Panc1 (cell line): ENCODE data around the gene RALGAPA1. TPM values are rescaled to one million over a fixed set of nuclear protein-coding genes. Genes with fewer than 3 reads are reported as not detected.

Experiments
- ATAC-seq: fragments of 200-7000 bp; cut with Tn5 transposase; 2 replicates; pipeline ENCODE4 v1.9.1; 2020; ENCODE audit warnings: mild to moderate bottlenecking, moderate library complexity
- BruUV-seq: library from RNA; stranded (reverse); fragments of 400-500 nt; replicated peaks from 2 replicates; lab custom pipeline; 2021; lab: Mats Ljungman, UMichigan
- CTCF ChIA-PET: fragments of 300-600 bp; sonication (Branson Sonifier 250); formaldehyde crosslinking; loops from one replicate; lab custom pipeline; 2022; ENCODE audit warnings: antibody characterized with exemption; lab: Charles Lee
- POLR2A ChIA-PET: fragments of 300-600 bp; sonication (Branson Sonifier 250); formaldehyde crosslinking; loops from one replicate; lab custom pipeline; 2022; ENCODE audit warnings: antibody characterized with exemption; lab: Charles Lee
- DNase-seq: peaks from one replicate; pipeline ENCODE4 v3.0.0-alpha.2; 2010; ENCODE audit warnings: low read depth, low spot score
- H3K27ac ChIP-seq: 2 replicates; pipeline ENCODE4 v1.5.1; 2011; ENCODE audit warnings: mild to moderate bottlenecking, low read length, inconsistent platforms
- H3K27me3 ChIP-seq: fragments of 200-500 bp; sonication (Bioruptor generic); 2 replicates; pipeline ENCODE4 v1.6.0; 2014; ENCODE audit warnings: low read length, inconsistent platforms; ENCODE audit not compliant: control insufficient read depth, insufficient read depth
- H3K36me3 ChIP-seq: fragments of 200-500 bp; sonication (Bioruptor generic); 2 replicates; pipeline ENCODE4 v1.5.1; 2014; ENCODE audit warnings: inconsistent platforms, mild to moderate bottlenecking, low read length, moderate library complexity; ENCODE audit not compliant: control insufficient read depth, insufficient read depth
- H3K4me1 ChIP-seq: 2 replicates; pipeline ENCODE4 v1.5.1; 2011; ENCODE audit warnings: inconsistent platforms, mild to moderate bottlenecking, low read length, moderate library complexity; ENCODE audit not compliant: control insufficient read depth, insufficient read depth
- H3K4me3 ChIP-seq, 2 experiments: 2 replicates each; pipeline ENCODE4 v1.5.1; 2011 to 2012; ENCODE audit warnings: low read depth in 2 of 2, low read length in 2 of 2, mild to moderate bottlenecking in 2 of 2, inconsistent platforms in 1 of 2, moderate library complexity in 1 of 2
- H3K9me3 ChIP-seq: fragments of 200-500 bp; sonication (Bioruptor generic); 2 replicates; pipeline ENCODE4 v1.5.1; 2014; ENCODE audit warnings: low read depth, mild to moderate bottlenecking, inconsistent platforms, low read length, moderate library complexity; ENCODE audit not compliant: control insufficient read depth, insufficient read depth
- POLR2AphosphoS5 ChIP-seq: IDR thresholded peaks from 2 replicates; pipeline ENCODE4 v1.6.1; 2012; ENCODE audit warnings: mild to moderate bottlenecking, low read depth, low read length, moderate library complexity
- SIN3A ChIP-seq: IDR thresholded peaks from 2 replicates; pipeline ENCODE4 v1.6.1; 2012; ENCODE audit warnings: low read depth, mild to moderate bottlenecking, low read length, moderate library complexity, borderline replicate concordance; ENCODE audit not compliant: insufficient read depth
- TCF7L2 ChIP-seq: IDR thresholded peaks from 2 replicates; pipeline ENCODE4 v1.6.1; 2011; ENCODE audit warnings: mild to moderate bottlenecking, low read depth, low read length, inconsistent platforms
- in situ Hi-C: cut with HindIII; loops from 2 replicates; pipeline ENCODE4 v1.10.0; 2016; ENCODE audit warnings: low sequenced_read_pairs, low pct_unique_long_range_greater_than_20kb
- intact Hi-C: fragments of 100-400 bp; cut with micrococcal nuclease; formaldehyde crosslinking; loops from one replicate; pipeline ENCODE4 v1.10.0; 2022; ENCODE audit not compliant: unreplicated experiment
- total RNA-seq: library from RNA; stranded (reverse); gene quantifications from one replicate; pipeline ENCODE4 v1.2.1, GENCODE V29; 2021; ENCODE audit not compliant: unreplicated experiment
- TF ChIP-seq, protein P1 (sequence below), 2 experiments: IDR thresholded peaks; 2 replicates each; pipeline ENCODE4 v1.6.1; 2011 to 2012; ENCODE audit warnings: low read depth in 2 of 2, control low read depth in 1 of 2, low read length in 1 of 2, mild to moderate bottlenecking in 1 of 2, moderate library complexity in 1 of 2; ENCODE audit not compliant: insufficient read depth in 1 of 2
- TF ChIP-seq, protein P2 (sequence below): fragments of 450-650 bp; IDR thresholded peaks from 2 replicates; pipeline ENCODE4 v1.5.1; 2017; ENCODE audit warnings: mild to moderate bottlenecking

RALGAPA1 gene
- total RNA-seq, 1 experiment from 2014 or later: 31.5 TPM

DNA sequence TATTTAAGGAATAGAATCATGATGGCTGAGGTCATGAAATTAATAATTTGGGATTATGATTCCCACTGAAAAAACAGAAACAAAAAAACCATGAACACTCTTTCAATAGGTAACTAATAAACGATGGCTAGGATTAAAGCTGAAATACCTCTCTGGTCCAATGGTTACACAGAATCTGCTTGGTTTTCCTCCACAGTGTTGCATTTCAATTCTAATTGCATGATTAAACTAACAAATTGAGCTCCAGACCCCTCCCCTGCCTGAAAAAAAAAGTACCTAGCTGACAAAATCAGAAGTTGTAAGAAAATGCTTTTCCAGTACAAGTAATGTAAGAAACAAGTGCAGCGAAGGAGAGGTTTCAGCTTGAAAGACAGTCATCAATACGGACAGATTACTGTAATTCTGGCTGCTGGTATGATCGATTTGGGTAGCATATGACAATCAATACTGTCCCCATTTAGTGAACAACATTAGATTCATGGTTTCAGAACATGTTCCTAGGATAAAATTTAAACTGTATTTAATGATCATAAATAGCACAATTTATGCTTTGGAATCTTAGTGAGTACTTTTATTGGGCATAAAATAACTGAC lies 243.1 kb downstream of the RALGAPA1 start:
- Histone ChIP-seq H3K27me3 (no peaks in the 10 kb centered on the region), H3K4me3 (no peak overlapping the region), H3K4me1 (no peaks in the 10 kb centered on the region), H3K9me3 (no peaks in the 10 kb centered on the region), H3K27ac (no peak overlapping the region), H3K36me3 (no peaks in the 10 kb centered on the region; the same call in 1 of the 2 replicates)
- TF ChIP-seq POLR2AphosphoS5 (no peak), TCF7L2 (no peak), SIN3A (no peak)
- TF ChIP-seq, protein P1, sequence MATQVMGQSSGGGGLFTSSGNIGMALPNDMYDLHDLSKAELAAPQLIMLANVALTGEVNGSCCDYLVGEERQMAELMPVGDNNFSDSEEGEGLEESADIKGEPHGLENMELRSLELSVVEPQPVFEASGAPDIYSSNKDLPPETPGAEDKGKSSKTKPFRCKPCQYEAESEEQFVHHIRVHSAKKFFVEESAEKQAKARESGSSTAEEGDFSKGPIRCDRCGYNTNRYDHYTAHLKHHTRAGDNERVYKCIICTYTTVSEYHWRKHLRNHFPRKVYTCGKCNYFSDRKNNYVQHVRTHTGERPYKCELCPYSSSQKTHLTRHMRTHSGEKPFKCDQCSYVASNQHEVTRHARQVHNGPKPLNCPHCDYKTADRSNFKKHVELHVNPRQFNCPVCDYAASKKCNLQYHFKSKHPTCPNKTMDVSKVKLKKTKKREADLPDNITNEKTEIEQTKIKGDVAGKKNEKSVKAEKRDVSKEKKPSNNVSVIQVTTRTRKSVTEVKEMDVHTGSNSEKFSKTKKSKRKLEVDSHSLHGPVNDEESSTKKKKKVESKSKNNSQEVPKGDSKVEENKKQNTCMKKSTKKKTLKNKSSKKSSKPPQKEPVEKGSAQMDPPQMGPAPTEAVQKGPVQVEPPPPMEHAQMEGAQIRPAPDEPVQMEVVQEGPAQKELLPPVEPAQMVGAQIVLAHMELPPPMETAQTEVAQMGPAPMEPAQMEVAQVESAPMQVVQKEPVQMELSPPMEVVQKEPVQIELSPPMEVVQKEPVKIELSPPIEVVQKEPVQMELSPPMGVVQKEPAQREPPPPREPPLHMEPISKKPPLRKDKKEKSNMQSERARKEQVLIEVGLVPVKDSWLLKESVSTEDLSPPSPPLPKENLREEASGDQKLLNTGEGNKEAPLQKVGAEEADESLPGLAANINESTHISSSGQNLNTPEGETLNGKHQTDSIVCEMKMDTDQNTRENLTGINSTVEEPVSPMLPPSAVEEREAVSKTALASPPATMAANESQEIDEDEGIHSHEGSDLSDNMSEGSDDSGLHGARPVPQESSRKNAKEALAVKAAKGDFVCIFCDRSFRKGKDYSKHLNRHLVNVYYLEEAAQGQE (IDR thresholded peaks at IDR 0.05; ENCODE audit: insufficient read depth in 1 of 2, low read depth in 2 of 2, low read length in 1 of 2): no peak
- TF ChIP-seq, protein P2, sequence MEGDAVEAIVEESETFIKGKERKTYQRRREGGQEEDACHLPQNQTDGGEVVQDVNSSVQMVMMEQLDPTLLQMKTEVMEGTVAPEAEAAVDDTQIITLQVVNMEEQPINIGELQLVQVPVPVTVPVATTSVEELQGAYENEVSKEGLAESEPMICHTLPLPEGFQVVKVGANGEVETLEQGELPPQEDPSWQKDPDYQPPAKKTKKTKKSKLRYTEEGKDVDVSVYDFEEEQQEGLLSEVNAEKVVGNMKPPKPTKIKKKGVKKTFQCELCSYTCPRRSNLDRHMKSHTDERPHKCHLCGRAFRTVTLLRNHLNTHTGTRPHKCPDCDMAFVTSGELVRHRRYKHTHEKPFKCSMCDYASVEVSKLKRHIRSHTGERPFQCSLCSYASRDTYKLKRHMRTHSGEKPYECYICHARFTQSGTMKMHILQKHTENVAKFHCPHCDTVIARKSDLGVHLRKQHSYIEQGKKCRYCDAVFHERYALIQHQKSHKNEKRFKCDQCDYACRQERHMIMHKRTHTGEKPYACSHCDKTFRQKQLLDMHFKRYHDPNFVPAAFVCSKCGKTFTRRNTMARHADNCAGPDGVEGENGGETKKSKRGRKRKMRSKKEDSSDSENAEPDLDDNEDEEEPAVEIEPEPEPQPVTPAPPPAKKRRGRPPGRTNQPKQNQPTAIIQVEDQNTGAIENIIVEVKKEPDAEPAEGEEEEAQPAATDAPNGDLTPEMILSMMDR: no peak
- intact Hi-C loops (no loop called here), in situ Hi-C loops (no loop called here)
- ChIA-PET POLR2A (no interaction called here), CTCF (no interaction called here)
- BruUV-seq: no TSS peak
- no peak for DNase-seq
- ATAC-seq: no peak

DNA sequence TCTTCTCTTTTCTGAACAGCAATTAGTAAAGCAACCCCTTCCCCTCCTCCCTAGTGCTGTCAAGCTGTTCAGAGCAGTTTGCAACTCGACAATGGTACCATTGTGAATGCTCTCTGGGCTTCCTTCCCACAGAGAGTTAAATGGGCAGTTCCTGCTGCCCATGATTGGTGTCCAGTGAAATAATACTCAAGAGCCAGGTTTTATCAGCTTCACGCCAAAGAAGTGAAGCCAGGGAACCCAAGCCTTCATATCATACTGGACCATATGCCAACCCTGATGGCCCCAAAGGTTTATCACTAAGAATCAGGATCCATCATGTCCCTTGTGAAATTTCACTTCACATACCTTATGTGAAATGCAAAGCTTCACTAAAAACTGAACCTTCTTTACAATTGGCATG lies 250.4 kb downstream of the RALGAPA1 start:
- H3K36me3 ChIP-seq: no peaks in the 10 kb centered on the region
- CTCF ChIA-PET: no interaction called here
- H3K27ac ChIP-seq: no peak overlapping the region
- no peaks in the 10 kb centered on the region for H3K9me3 ChIP-seq
- DNase-seq (no peak), ATAC-seq (no peak)
- POLR2A ChIA-PET: no interaction called here
- no TSS peak for BruUV-seq
- no peak overlapping the region for H3K4me3 ChIP-seq
- in situ Hi-C loops (no loop called here), intact Hi-C loops (no loop called here)
- H3K27me3 ChIP-seq: no peaks in the 10 kb centered on the region
- no peaks in the 10 kb centered on the region for H3K4me1 ChIP-seq
- TF ChIP-seq, protein P1 (IDR thresholded peaks at IDR 0.05; ENCODE audit: insufficient read depth in 1 of 2, low read depth in 2 of 2, low read length in 1 of 2): no peak
- no peak for TF ChIP-seq POLR2AphosphoS5
- TF ChIP-seq, protein P2: no peak
- no peak for TF ChIP-seq TCF7L2
- no peak for TF ChIP-seq SIN3A
